Naive thymus-derived CD4-positive, alpha-beta T cell (primary cell): ENCODE measurements around the gene RIPOR3. TPM values are rescaled to one million over a fixed set of nuclear protein-coding genes. Genes with fewer than 3 reads are reported as not detected.
A peak's percentile ranks its signal among the peaks of the same experiment; 100 is the strongest.

Experiments used
- ATAC-seq: fragments of 150-1000 bp; cut with Tn5 transposase; 2 replicates; pipeline ENCODE4 v1.10.0; 2021; ENCODE audit warnings: mild to moderate bottlenecking, moderate library complexity
- CTCF ChIA-PET: fragments of 350-600 bp; sonication (Branson Sonifier 250); formaldehyde crosslinking; loops from one replicate; lab custom pipeline; 2021; ENCODE audit warnings: antibody characterized with exemption; lab: Charles Lee
- POLR2A ChIA-PET: fragments of 350-600 bp; sonication (Branson Sonifier 250); formaldehyde crosslinking; loops from one replicate; lab custom pipeline; 2021; ENCODE audit warnings: antibody characterized with exemption, inconsistent platforms; lab: Charles Lee
- DNase-seq, 9 donors: peaks; one replicate each; pipeline versions ENCODE4 v3.0.0 to v3.0.0-alpha.2; 2020 to 2022; ENCODE audit warnings: mixed read lengths in 1 of 9
- H3K27ac ChIP-seq: one replicate; pipeline ENCODE4 v1.7.0; 2013; ENCODE audit warnings: mild to moderate bottlenecking, low read depth, low read length, moderate library complexity
- H3K27me3 ChIP-seq, 2 donors: one replicate each; pipeline ENCODE4 v1.7.0; 2013; ENCODE audit warnings: low read length in 2 of 2, mild to moderate bottlenecking in 2 of 2, moderate library complexity in 2 of 2; ENCODE audit not compliant: control insufficient read depth in 2 of 2, insufficient read depth in 2 of 2
- H3K36me3 ChIP-seq, 3 experiments: 1 replicate in 2 of 3; 2 replicates in 1 of 3; pipeline ENCODE4 v1.7.0; 2013; ENCODE audit warnings: low read length in 3 of 3, mild to moderate bottlenecking in 3 of 3, moderate library complexity in 1 of 3; ENCODE audit not compliant: insufficient read depth in 3 of 3, control insufficient read depth in 2 of 3
- H3K4me1 ChIP-seq, 2 donors: one replicate each; pipeline ENCODE4 v1.7.0; 2013; ENCODE audit warnings: low read length in 2 of 2, mild to moderate bottlenecking in 2 of 2, moderate library complexity in 1 of 2; ENCODE audit not compliant: control insufficient read depth in 2 of 2, insufficient read depth in 2 of 2
- H3K4me3 ChIP-seq: 2 replicates; pipeline ENCODE4 v1.7.0; 2013; ENCODE audit warnings: mild to moderate bottlenecking, low read length
- H3K9me3 ChIP-seq, 3 experiments: 1 replicate in 2 of 3; 2 replicates in 1 of 3; pipeline ENCODE4 v1.7.0; 2013; ENCODE audit warnings: low read length in 3 of 3; ENCODE audit not compliant: control insufficient read depth in 2 of 3
- H3K27ac Mint-ChIP-seq, 9 donors: one replicate each; pipeline ENCODE4 v1.8.0; 2020 to 2022; ENCODE audit warnings: mixed read lengths in 9 of 9, mild to moderate bottlenecking in 8 of 9, moderate library complexity in 5 of 9, inconsistent platforms in 2 of 9
- H3K27me3 Mint-ChIP-seq, 5 donors: one replicate each; pipeline ENCODE4 v1.8.0; 2021 to 2022; ENCODE audit warnings: mixed read lengths in 5 of 5, mild to moderate bottlenecking in 1 of 5
- H3K36me3 Mint-ChIP-seq, 5 donors: one replicate each; pipeline ENCODE4 v1.8.0; 2020 to 2022; ENCODE audit warnings: mixed read lengths in 5 of 5, mild to moderate bottlenecking in 3 of 5, inconsistent platforms in 1 of 5
- H3K4me1 Mint-ChIP-seq, 7 donors: one replicate each; pipeline ENCODE4 v1.8.0; 2020 to 2022; ENCODE audit warnings: mixed read lengths in 7 of 7, mild to moderate bottlenecking in 3 of 7, inconsistent platforms in 1 of 7
- H3K4me3 Mint-ChIP-seq, 10 donors: one replicate each; pipeline ENCODE4 v1.8.0; 2020 to 2022; ENCODE audit warnings: mild to moderate bottlenecking in 10 of 10, mixed read lengths in 10 of 10, moderate library complexity in 6 of 10, inconsistent platforms in 2 of 10
- H3K9me3 Mint-ChIP-seq, 11 donors: one replicate each; pipeline ENCODE4 v1.8.0; 2020 to 2022; ENCODE audit warnings: mixed read lengths in 11 of 11, mild to moderate bottlenecking in 4 of 11, inconsistent platforms in 1 of 11, moderate library complexity in 1 of 11
- intact Hi-C, 2 donors: fragments of 100-400 bp; cut with micrococcal nuclease; formaldehyde crosslinking; loops; one replicate each; pipeline ENCODE4 v1.15.1; 2023
- polyA plus RNA-seq, 2 donors: library from polyadenylated mRNA; unstranded; fragments of 300-500 nt; fragmentation: Illumina TruSeq; gene quantifications; one replicate each; pipeline ENCODE4 v1.2.3, GENCODE V29; 2021
- total RNA-seq, 6 experiments: library from RNA in 5 of 6; stranded (reverse) in 5 of 6; gene quantifications; 1 replicate in 5 of 6; 2 replicates in 1 of 6; pipeline ENCODE4 v1.2.3 and lab custom pipeline; 2021 to 2026

The RIPOR3 gene
- total and polyA plus RNA-seq, 7 experiments from 2014 or later: 0.27 to 1.7 (median 0.80) TPM; not detected in 3

GRCh38 chr20:50728981-50729874 is 37.9 kb upstream of the RIPOR3 start:
- H3K9me3 Mint-ChIP-seq: no peaks in the 10 kb centered on the region
- ATAC-seq (no peak), DNase-seq (peak in 1 of 9 donors; percentile 9)
- Histone ChIP-seq H3K9me3 (no peaks in the 10 kb centered on the region), H3K4me3 (no peak overlapping the region), H3K4me1 (peaks cover 9 to 14% of the 10 kb centered on the region in 2 donors), H3K27ac (no peak overlapping the region), H3K27me3 (no peaks in the 10 kb centered on the region), H3K36me3 (no peaks in the 10 kb centered on the region)
- H3K36me3 Mint-ChIP-seq: peaks cover 0 to 1% (median 0%) of the 10 kb centered on the region in 5 donors
- peaks cover 14 to 28% (median 20%) of the 10 kb centered on the region in 7 donors for H3K4me1 Mint-ChIP-seq
- H3K27me3 Mint-ChIP-seq: peaks cover 0 to 3% (median 0%) of the 10 kb centered on the region in 5 donors
- no peak overlapping the region for H3K27ac Mint-ChIP-seq
- intact Hi-C loops: no loop called here
- ChIA-PET CTCF (interaction anchor here (1.1 kb wide), 1 partner anchor 20 kb away, joined by 5 read pairs; no protein-coding TSS in a partner anchor), POLR2A (interaction anchor here (0.6 to 1.0 kb wide), 3 partner anchors 11 to 577 kb away, joined by 3 to 4 read pairs (median 3); no protein-coding TSS in a partner anchor)
- H3K4me3 Mint-ChIP-seq: peak overlapping the region in 7 of 10 donors; percentile 23 to 91 (median 79)

DNA sequence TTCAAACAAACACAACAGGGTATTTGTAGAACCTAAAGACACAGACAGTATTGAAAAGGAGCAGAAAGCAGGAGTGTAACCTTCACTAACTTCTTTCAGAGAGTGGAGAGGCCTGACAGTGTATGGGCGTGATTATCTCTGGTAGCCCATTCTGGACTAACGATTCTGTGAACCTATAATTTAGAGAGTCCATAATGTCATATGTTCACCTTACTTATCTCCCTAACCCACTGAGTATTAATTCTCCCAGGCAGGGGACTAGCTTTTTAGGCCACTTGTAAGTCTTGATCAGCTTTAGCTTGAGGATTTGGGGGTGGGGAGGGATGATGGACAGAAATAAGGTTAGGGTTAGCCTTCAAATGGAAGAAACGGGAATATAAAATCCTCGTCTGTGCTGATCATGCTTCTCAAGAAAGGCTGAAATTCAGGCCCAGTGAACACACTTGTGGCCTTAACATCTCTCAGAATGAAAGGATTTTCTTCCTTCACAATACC is 37.2 kb upstream of the RIPOR3 start:
- Histone ChIP-seq H3K4me1 (peaks cover 9 to 14% of the 10 kb centered on the region in 2 donors), H3K36me3 (no peaks in the 10 kb centered on the region), H3K27me3 (no peaks in the 10 kb centered on the region), H3K27ac (no peak overlapping the region), H3K9me3 (no peaks in the 10 kb centered on the region), H3K4me3 (no peak overlapping the region)
- H3K27ac Mint-ChIP-seq: no peak overlapping the region
- peaks cover 0 to 3% (median 0%) of the 10 kb centered on the region in 5 donors for H3K27me3 Mint-ChIP-seq
- no peaks in the 10 kb centered on the region for H3K36me3 Mint-ChIP-seq
- DNase-seq (no peak), ATAC-seq (no peak)
- ChIA-PET POLR2A (no interaction called here), CTCF (no interaction called here)
- H3K9me3 Mint-ChIP-seq: no peaks in the 10 kb centered on the region
- peaks cover 12 to 22% (median 16%) of the 10 kb centered on the region in 7 donors for H3K4me1 Mint-ChIP-seq
- H3K4me3 Mint-ChIP-seq: no peak overlapping the region
- intact Hi-C loops: no loop called here

GRCh38 chr20:50727792-50728485 is 36.6 kb upstream of the RIPOR3 start:
- CTCF ChIA-PET: no interaction called here

GRCh38 chr20:50726955-50727791 is 35.8 kb upstream of the RIPOR3 start:
- ChIA-PET CTCF (no interaction called here), POLR2A (interaction anchor here (1.2 kb wide), 1 partner anchor 67 kb away, joined by 3 read pairs; no protein-coding TSS in a partner anchor)
- H3K36me3 Mint-ChIP-seq: no peaks in the 10 kb centered on the region

More at GRCh38 chr20:50727792-50728485, 36.6 kb upstream of the RIPOR3 start:
- Mint-ChIP-seq H3K4me1 (peaks cover 8 to 18% (median 13%) of the 10 kb centered on the region in 7 donors), H3K27ac (no peak overlapping the region), H3K27me3 (peaks cover 0 to 3% (median 0%) of the 10 kb centered on the region in 5 donors), H3K9me3 (no peaks in the 10 kb centered on the region), H3K4me3 (no peak overlapping the region), H3K36me3 (no peaks in the 10 kb centered on the region)
- no peak overlapping the region for H3K4me3 ChIP-seq
- peaks cover 9 to 14% of the 10 kb centered on the region in 2 donors for H3K4me1 ChIP-seq
- POLR2A ChIA-PET: interaction anchor here (1.2 kb wide), 1 partner anchor 66 kb away, joined by 3 read pairs; no protein-coding TSS in a partner anchor
- DNase-seq (no peak), ATAC-seq (no peak)
- H3K27ac ChIP-seq: no peak overlapping the region
- H3K36me3 ChIP-seq: no peaks in the 10 kb centered on the region
- H3K9me3 ChIP-seq: no peaks in the 10 kb centered on the region
- intact Hi-C loops: no loop called here
- H3K27me3 ChIP-seq: no peaks in the 10 kb centered on the region

GRCh38 chr20:50725724-50726005 is 34.3 kb upstream of the RIPOR3 start:
- no peaks in the 10 kb centered on the region for H3K9me3 Mint-ChIP-seq
- Histone ChIP-seq H3K9me3 (no peaks in the 10 kb centered on the region), H3K36me3 (no peaks in the 10 kb centered on the region), H3K4me3 (no peak overlapping the region), H3K27me3 (no peaks in the 10 kb centered on the region), H3K27ac (no peak overlapping the region), H3K4me1 (peaks cover 0 to 4% of the 10 kb centered on the region in 2 donors)
- POLR2A ChIA-PET: interaction anchor here (0.7 to 0.8 kb wide), 2 partner anchors 68 to 526 kb away, joined by 3 to 4 read pairs; no protein-coding TSS in a partner anchor
- H3K4me3 Mint-ChIP-seq: no peak overlapping the region
- DNase-seq (no peak), ATAC-seq (no peak)
- CTCF ChIA-PET: no interaction called here
- H3K27me3 Mint-ChIP-seq: no peaks in the 10 kb centered on the region
- H3K36me3 Mint-ChIP-seq: no peaks in the 10 kb centered on the region
- intact Hi-C loops: no loop called here
- peaks cover 0 to 6% (median 5%) of the 10 kb centered on the region in 7 donors for H3K4me1 Mint-ChIP-seq
- H3K27ac Mint-ChIP-seq: no peak overlapping the region

More at GRCh38 chr20:50726955-50727791, 35.8 kb upstream of the RIPOR3 start:
- Mint-ChIP-seq H3K27ac (no peak overlapping the region), H3K4me3 (no peak overlapping the region), H3K27me3 (peaks cover 0 to 3% (median 0%) of the 10 kb centered on the region in 5 donors), H3K9me3 (no peaks in the 10 kb centered on the region), H3K4me1 (peaks cover 0 to 10% (median 6%) of the 10 kb centered on the region in 7 donors)
- ATAC-seq: no peak
- Histone ChIP-seq H3K27ac (no peak overlapping the region), H3K4me1 (peaks cover 3 to 7% of the 10 kb centered on the region in 2 donors), H3K36me3 (no peaks in the 10 kb centered on the region), H3K9me3 (no peaks in the 10 kb centered on the region), H3K27me3 (no peaks in the 10 kb centered on the region), H3K4me3 (no peak overlapping the region)
- DNase-seq: no peak
- intact Hi-C loops: no loop called here
